HCT116 (cell line): ENCODE results near the gene CDH4. TPM values are rescaled to one million over a fixed set of nuclear protein-coding genes. Genes with fewer than 3 reads are reported as not detected.

Source experiments
- ATAC-seq: fragments of 200-7000 bp; cut with Tn5 transposase; 2 replicates; pipeline ENCODE4 v1.9.1; 2020; ENCODE audit warnings: mild to moderate bottlenecking, moderate library complexity
- BruUV-seq: library from RNA; stranded (reverse); fragments of 400-500 nt; replicated peaks from 2 replicates; lab custom pipeline; 2021; lab: Mats Ljungman, UMichigan
- CTCF ChIA-PET: fragments of 300-600 bp; sonication (Branson Sonifier 250); formaldehyde crosslinking; loops from one replicate; lab custom pipeline; 2021; ENCODE audit warnings: antibody characterized with exemption; lab: Charles Lee
- POLR2A ChIA-PET: fragments of 300-600, 350-600 bp; sonication (Branson Sonifier 250); formaldehyde crosslinking; loops from one replicate; lab custom pipeline; 2021; ENCODE audit warnings: antibody characterized with exemption; lab: Charles Lee
- RAD21 ChIA-PET, 2 experiments: fragments of 300-600 bp; sonication (Branson Sonifier 250); formaldehyde crosslinking; loops; one replicate each; lab custom pipeline; 2023; ENCODE audit warnings: low total read pairs in 2 of 2; ENCODE audit not compliant: uncharacterized antibody in 2 of 2, unreplicated experiment in 2 of 2, low non-redundant PET in 1 of 2; lab: Charles Lee
- DNase-seq: peaks from one replicate; pipeline ENCODE4 v3.0.0-alpha.2; 2010; ENCODE audit warnings: low read depth, low spot score
- H2AFZ ChIP-seq: fragments of 200-600 bp; shearing (Covaris generic), sonication (generic); 2 replicates; pipeline ENCODE4 v1.6.1; 2017; ENCODE audit warnings: low read depth, mixed run types, mixed read lengths, antibody characterized with exemption, low read length; ENCODE audit not compliant: poor library complexity, severe bottlenecking
- H3K27ac ChIP-seq: 2 replicates; pipeline ENCODE4 v1.5.1; 2012; ENCODE audit warnings: low read depth, low read length
- H3K27me3 ChIP-seq: fragments of 200-600 bp; sonication (generic); 2 replicates; pipeline ENCODE4 v1.6.1; 2016; ENCODE audit warnings: mixed run types, low read length, mixed read lengths; ENCODE audit not compliant: insufficient read depth
- H3K36me3 ChIP-seq, 2 experiments: fragments of 200-500 bp in 1 of 2; fragments of 200-600 bp in 1 of 2; sonication (Bioruptor generic) in 1 of 2; sonication (generic) in 1 of 2; 2 replicates each; pipeline versions ENCODE4 v1.5.1 to v1.6.1; 2014 to 2016; ENCODE audit warnings: low read length in 2 of 2, inconsistent platforms in 1 of 2, mixed read lengths in 1 of 2, mixed run types in 1 of 2; ENCODE audit not compliant: insufficient read depth in 2 of 2, control insufficient read depth in 1 of 2
- H3K4me1 ChIP-seq, 2 experiments: fragments of 200-600 bp in 1 of 2; sonication (generic) in 1 of 2; 2 replicates each; pipeline versions ENCODE4 v1.5.1 to v1.6.1; 2012 to 2017; ENCODE audit warnings: low read length in 2 of 2, inconsistent platforms in 1 of 2, mild to moderate bottlenecking in 1 of 2, mixed read lengths in 1 of 2, mixed run types in 1 of 2, moderate library complexity in 1 of 2; ENCODE audit not compliant: insufficient read depth in 2 of 2, control insufficient read depth in 1 of 2
- H3K4me2 ChIP-seq: fragments of 200-600 bp; sonication (generic); 2 replicates; pipeline ENCODE4 v1.6.1; 2017; ENCODE audit warnings: mixed run types, low read length, mixed read lengths
- H3K4me3 ChIP-seq, 2 experiments: fragments of 200-600 bp in 1 of 2; sonication (generic) in 1 of 2; replicated peaks in 1 of 2; 2 replicates each; pipeline ENCODE4 v1.5.1; 2011 to 2016; ENCODE audit warnings: low read length in 2 of 2, control low read depth in 1 of 2, low read depth in 1 of 2, mild to moderate bottlenecking in 1 of 2, mixed read lengths in 1 of 2, mixed run types in 1 of 2
- H3K79me2 ChIP-seq: fragments of 200-600 bp; sonication (generic); 2 replicates; pipeline ENCODE4 v1.6.1; 2017; ENCODE audit warnings: mild to moderate bottlenecking, mixed run types, low read length, moderate library complexity, mixed read lengths; ENCODE audit not compliant: insufficient read depth
- H3K9ac ChIP-seq: fragments of 200-600 bp; sonication (generic); 2 replicates; pipeline ENCODE4 v1.6.1; 2016; ENCODE audit warnings: low read length, mixed read lengths
- H3K9me2 ChIP-seq: fragments of 200-600 bp; sonication (generic), shearing (Covaris generic); 2 replicates; pipeline ENCODE4 v1.6.1; 2017; ENCODE audit warnings: mixed run types, mild to moderate bottlenecking, moderate library complexity; ENCODE audit not compliant: insufficient read depth
- H3K9me3 ChIP-seq, 2 experiments: fragments of 200-500 bp in 1 of 2; fragments of 200-600 bp in 1 of 2; sonication (Bioruptor generic) in 1 of 2; sonication (generic) in 1 of 2; 2 replicates each; pipeline ENCODE4 v1.6.1; 2014 to 2017; ENCODE audit warnings: low read length in 2 of 2, mixed read lengths in 2 of 2, inconsistent platforms in 1 of 2, low read depth in 1 of 2, mild to moderate bottlenecking in 1 of 2, mixed run types in 1 of 2, moderate library complexity in 1 of 2; ENCODE audit not compliant: control insufficient read depth in 1 of 2, insufficient read depth in 1 of 2
- H4K20me1 ChIP-seq: fragments of 200-600 bp; sonication (generic), shearing (Covaris generic); 2 replicates; pipeline ENCODE4 v1.6.1; 2017; ENCODE audit warnings: mixed run types, mild to moderate bottlenecking, moderate library complexity; ENCODE audit not compliant: insufficient read depth
- CBX3 ChIP-seq: IDR thresholded peaks from 2 replicates; pipeline ENCODE4 v1.6.1; 2012; ENCODE audit warnings: low read depth
- CEBPB ChIP-seq: IDR thresholded peaks from 2 replicates; pipeline ENCODE4 v1.6.1; 2012; ENCODE audit warnings: low read depth
- CTCF ChIP-seq, 3 experiments: fragments of 200-600 bp in 1 of 3; sonication (generic) in 1 of 3; IDR thresholded peaks in 2 of 3; conservative IDR thresholded peaks in 1 of 3; 2 replicates each; pipeline ENCODE4 v1.5.1; 2012 to 2017; ENCODE audit warnings: low read depth in 2 of 3, low read length in 2 of 3, antibody characterized with exemption in 1 of 3, borderline replicate concordance in 1 of 3, control low read depth in 1 of 3, mild to moderate bottlenecking in 1 of 3, mixed read lengths in 1 of 3, mixed run types in 1 of 3, moderate library complexity in 1 of 3; ENCODE audit not compliant: insufficient read depth in 1 of 3
- EGR1 ChIP-seq: IDR thresholded peaks from 2 replicates; pipeline ENCODE4 v1.6.1; 2012; ENCODE audit warnings: low read depth
- ELF1 ChIP-seq: IDR thresholded peaks from 2 replicates; pipeline ENCODE4 v1.6.1; 2012; ENCODE audit warnings: low read depth, borderline replicate concordance
- EZH2 ChIP-seq: fragments of 200-600 bp; sonication (generic); IDR thresholded peaks from 2 replicates; pipeline ENCODE4 v1.6.1; 2017; ENCODE audit warnings: antibody characterized with exemption, mixed run types
- EZH2phosphoT487 ChIP-seq: fragments of 200-600 bp; IDR thresholded peaks from 2 replicates; pipeline ENCODE4 v1.6.1; 2018; ENCODE audit warnings: antibody characterized with exemption, borderline replicate concordance
- FOSL1 ChIP-seq: IDR thresholded peaks from 2 replicates; pipeline ENCODE4 v1.6.1; 2012; ENCODE audit warnings: low read depth
- POLR2A ChIP-seq: IDR thresholded peaks from 2 replicates; pipeline ENCODE4 v1.7.0; 2011; ENCODE audit warnings: borderline replicate concordance; ENCODE audit not compliant: insufficient read depth, insufficient read length; ENCODE audit errors: extremely low read depth
- POLR2AphosphoS5 ChIP-seq: IDR thresholded peaks from 2 replicates; pipeline ENCODE4 v1.6.1; 2011; ENCODE audit warnings: mild to moderate bottlenecking, low read depth, low read length, moderate library complexity
- RAD21 ChIP-seq: IDR thresholded peaks from 2 replicates; pipeline ENCODE4 v1.6.1; 2012; ENCODE audit warnings: low read depth, mild to moderate bottlenecking
- REST ChIP-seq: IDR thresholded peaks from 2 replicates; pipeline ENCODE4 v1.6.1; 2012; ENCODE audit warnings: low read depth
- SIN3A ChIP-seq: IDR thresholded peaks from 2 replicates; pipeline ENCODE4 v1.6.1; 2012; ENCODE audit warnings: low read depth
- SP1 ChIP-seq: IDR thresholded peaks from 2 replicates; pipeline ENCODE4 v1.6.1; 2012; ENCODE audit warnings: low read depth
- SRF ChIP-seq: IDR thresholded peaks from 2 replicates; pipeline ENCODE4 v1.6.1; 2012; ENCODE audit warnings: low read depth
- YY1 ChIP-seq: IDR thresholded peaks from 2 replicates; pipeline ENCODE4 v1.6.1; 2011; ENCODE audit warnings: low read length, low read depth, moderate library complexity, mild to moderate bottlenecking; ENCODE audit not compliant: insufficient replicate concordance; ENCODE audit errors: extremely low read depth
- ZBTB33 ChIP-seq: IDR thresholded peaks from 2 replicates; pipeline ENCODE4 v1.6.1; 2011; ENCODE audit warnings: mild to moderate bottlenecking, low read length, moderate library complexity; ENCODE audit not compliant: insufficient replicate concordance; ENCODE audit errors: extremely low read depth
- ZFX ChIP-seq: fragments of 450-650 bp; IDR thresholded peaks from 2 replicates; pipeline ENCODE4 v1.6.1; 2017
- ZNF274 ChIP-seq: fragments of 200-500 bp; sonication (Bioruptor generic); IDR thresholded peaks from 2 replicates; pipeline ENCODE4 v1.6.1; 2014; ENCODE audit warnings: mild to moderate bottlenecking, low read depth, low read length, inconsistent platforms
- intact Hi-C: fragments of 100-400 bp; cut with micrococcal nuclease; formaldehyde crosslinking; loops from 2 replicates; pipeline ENCODE4 v1.10.0; 2022
- total RNA-seq: library from RNA; stranded (reverse); gene quantifications from one replicate; pipeline ENCODE4 v1.2.1, GENCODE V29; 2021; ENCODE audit not compliant: unreplicated experiment

The CDH4 gene
- total RNA-seq, 1 experiment from 2014 or later: not detected

GRCh38 chr20:61303217-61303616, 51.2 kb downstream of the CDH4 start:
- Histone ChIP-seq H3K36me3 (no peaks in the 10 kb centered on the region), H3K4me2 (no peak overlapping the region), H4K20me1 (no peaks in the 10 kb centered on the region), H2AFZ (no peak overlapping the region), H3K9me3 (peaks cover 10 to 26% of the 10 kb centered on the region in 2 experiments; a peak in 2 of 4 replicates), H3K79me2 (no peaks in the 10 kb centered on the region), H3K27me3 (no peaks in the 10 kb centered on the region), H3K4me3 (no peak overlapping the region), H3K9ac (no peak overlapping the region), H3K4me1 (no peaks in the 10 kb centered on the region), H3K9me2 (no peaks in the 10 kb centered on the region), H3K27ac (no peak overlapping the region)
- ATAC-seq (no peak), DNase-seq (no peak)
- CTCF ChIA-PET: no interaction called here
- TF ChIP-seq SP1 (no peak), ZBTB33 (no peak), CTCF (IDR thresholded peaks at IDR 0.05 in 2 of 3, conservative IDR thresholded peaks at IDR 0.05 in 1 of 3; ENCODE audit: borderline replicate concordance in 1 of 3, insufficient read depth in 1 of 3, low read depth in 2 of 3, low read length in 2 of 3) (no peak), ZNF274 (no peak), ELF1 (no peak), CBX3 (no peak), RAD21 (no peak), FOSL1 (no peak), SIN3A (no peak), CEBPB (no peak), POLR2AphosphoS5 (no peak), SRF (no peak), EGR1 (no peak), YY1 (no peak), EZH2 (no peak), ZFX (no peak), POLR2A (no peak), EZH2phosphoT487 (no peak), REST (no peak)
- RAD21 ChIA-PET: no interaction called here
- POLR2A ChIA-PET: no interaction called here
- intact Hi-C loops: no loop called here
- no TSS peak for BruUV-seq
